Fibroblast of mammary gland (primary cell): ENCODE results near the gene TCTN2.

Experiments
- DNase-seq: peaks from one replicate; pipeline ENCODE4 v3.0.0-alpha.2; 2010; ENCODE audit warnings: low read depth
- H3K4me3 ChIP-seq: 2 replicates; pipeline ENCODE4 v1.5.1; 2011; ENCODE audit warnings: low read depth, mild to moderate bottlenecking, low read length, moderate library complexity; ENCODE audit not compliant: control insufficient read depth
- CTCF ChIP-seq: conservative IDR thresholded peaks from 2 replicates; pipeline ENCODE4 v1.5.1; 2011; ENCODE audit warnings: low read depth, low read length, inconsistent platforms; ENCODE audit not compliant: control insufficient read depth, insufficient read depth

The TCTN2 gene

GRCh38 chr12:123670882-123671728 lies at the start of gene TCTN2:
TCTN2 (plus strand) TSS chr12:123671113; CDS start chr12:123671241, 128 bp downstream.
- peak within 1 kb of the TSS; percentile 88 for H3K4me3 ChIP-seq
- no peak for TF ChIP-seq CTCF
- peak; percentile 87 for DNase-seq

- H3K4me3 ChIP-seq = no peak overlapping the region
- TF ChIP-seq CTCF = no peak
- DNase-seq = peak; percentile 46
Observed at GRCh38 chr12:123621619-123622530, 49.0 kb upstream of the TCTN2 start.

GRCh38 chr12:123633379-123634141 lies 37.4 kb upstream of the TCTN2 start, which contains the start of the genes EIF2B1 and GTF2H3:
EIF2B1 (minus strand) TSS chr12:123633686; CDS start chr12:123633557, 129 bp downstream.
GTF2H3 (plus strand) TSS chr12:123633829; CDS start chr12:123633860, 31 bp downstream.
- peak; percentile 94 for DNase-seq
- TF ChIP-seq CTCF = no peak
- peak within 1 kb of the TSS; percentile 99 for H3K4me3 ChIP-seq

- DNase-seq = no peak
- peak overlapping the region; percentile 99 for H3K4me3 ChIP-seq
- TF ChIP-seq CTCF = no peak
Observed at GRCh38 chr12:123634142-123634561, 36.8 kb upstream of the TCTN2 start.

GRCh38 chr12:123643911-123644310 lies 27.0 kb upstream of the TCTN2 start:
- no peak for DNase-seq
- no peak overlapping the region for H3K4me3 ChIP-seq
- TF ChIP-seq CTCF = no peak

GRCh38 chr12:123645380-123645779 lies 25.5 kb upstream of the TCTN2 start:
- no peak for DNase-seq
- H3K4me3 ChIP-seq = no peak overlapping the region
- no peak for TF ChIP-seq CTCF
